ENCODE data around the gene CLUH.
A peak's percentile ranks its signal among the peaks of the same experiment; 100 is the strongest.

CLUH gene

GRCh38 chr17:2719861-2720260 is 8.3 kb upstream of the CLUH start:
- no peak for DNase-seq

- no peak for DNase-seq
Observed at GRCh38 chr17:2718150-2718938, 6.8 kb upstream of the CLUH start.

- DNase-seq, result no peak
Observed at GRCh38 chr17:2716649-2717048, 5.1 kb upstream of the CLUH start.

GRCh38 chr17:2713881-2714280 is 2.3 kb upstream of the CLUH start:
- no peak for DNase-seq

GRCh38 chr17:2712300-2713043 is 908 bp upstream of the CLUH start:
- DNase-seq, result peak; percentile 34

- no peak for DNase-seq
Observed at GRCh38 chr17:2710803-2711607, 559 bp downstream of the CLUH start.

GRCh38 chr17:2710071-2710802 is 1.3 kb downstream of the CLUH start:
- no peak for DNase-seq

- DNase-seq, result no peak
Observed at GRCh38 chr17:2709183-2709661, 2.3 kb downstream of the CLUH start.

GRCh38 chr17:2708585-2709182 is 2.9 kb downstream of the CLUH start:
- DNase-seq, result no peak

- no peak for DNase-seq
Observed at GRCh38 chr17:2707721-2708584, 3.6 kb downstream of the CLUH start.

GRCh38 chr17:2706911-2707510 is 4.6 kb downstream of the CLUH start:
- DNase-seq, result no peak

GRCh38 chr17:2705888-2706795 is 5.4 kb downstream of the CLUH start:
- no peak for DNase-seq

- DNase-seq, result no peak
Observed at GRCh38 chr17:2705263-2705662, 6.3 kb downstream of the CLUH start.

GRCh38 chr17:2704890-2705248 is 6.7 kb downstream of the CLUH start:
- no peak for DNase-seq

- DNase-seq, result no peak
Observed at GRCh38 chr17:2704031-2704889, 7.3 kb downstream of the CLUH start.

GRCh38 chr17:2703606-2704005 is 8.0 kb downstream of the CLUH start:
- no peak for DNase-seq

- no peak for DNase-seq
Observed at GRCh38 chr17:2703181-2703580, 8.4 kb downstream of the CLUH start.

GRCh38 chr17:2701996-2702741 is 9.4 kb downstream of the CLUH start:
- no peak for DNase-seq
